Prostate gland (tissue), 2 donors: ENCODE results near the gene EPN1.

Experiments used
- CTCF ChIP-seq, 4 experiments: fragments of 200-600 bp in 2 of 4; fragments of 450-650 bp in 2 of 4; sonication (generic) in 2 of 4; IDR thresholded peaks; 1 replicate in 3 of 4; 2 replicates in 1 of 4; pipeline ENCODE4 v1.5.1; 2016 to 2019; ENCODE audit warnings: antibody characterized with exemption in 4 of 4, mild to moderate bottlenecking in 2 of 4, moderate library complexity in 2 of 4
- POLR2A ChIP-seq: fragments of 450-650 bp; IDR thresholded peaks from one replicate; pipeline ENCODE4 v1.6.1; 2016; ENCODE audit warnings: antibody characterized with exemption, mild to moderate bottlenecking
- POLR2AphosphoS5 ChIP-seq: sonication (generic); formaldehyde crosslinking; IDR thresholded peaks from one replicate; pipeline ENCODE4 v1.6.1; 2017; ENCODE audit warnings: antibody characterized with exemption

DNA sequence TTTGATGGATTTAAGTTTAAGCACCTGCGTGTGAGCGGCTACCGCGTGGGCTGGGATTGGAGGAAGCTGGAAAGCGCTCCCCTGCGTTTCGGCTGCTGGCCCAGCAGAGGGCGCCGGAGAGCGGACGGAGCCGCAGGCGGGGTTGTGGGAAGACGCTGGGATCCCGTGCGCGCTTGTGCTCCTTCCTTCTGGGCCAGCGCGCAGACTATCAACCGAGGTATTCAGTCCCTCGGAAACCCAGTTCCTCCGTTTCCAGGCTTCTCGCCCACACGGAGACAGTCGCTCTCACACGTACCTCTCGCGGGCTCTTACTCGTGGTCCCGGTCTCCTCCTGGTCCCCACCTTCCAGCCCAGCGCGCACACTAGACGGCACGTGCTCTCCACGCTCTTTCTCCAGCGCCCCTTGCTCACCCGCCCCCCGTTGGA is 28.8 kb downstream of the EPN1 start:
- TF ChIP-seq CTCF (IDR thresholded peaks at IDR 0.05) = peak in 3 of 4 experiments; percentile 29 to 48 (median 39)
- TF ChIP-seq POLR2AphosphoS5 = no peak
- no peak for TF ChIP-seq POLR2A
